HG03521 (cell line): ENCODE results near the gene SYT11.
"Not testable (repeated sequence)": the region's sequence is repeated elsewhere in the genome, so short reads cannot be mapped to it uniquely, and the experiment has no call there.

Experiments used
- ATAC-seq: cut with Tn5 transposase; IDR thresholded peaks from one replicate; pipeline ENCODE4 v1.9.1; 2021; ENCODE audit warnings: mild to moderate bottlenecking, moderate library complexity; ENCODE audit not compliant: unreplicated experiment

Gene SYT11

DNA sequence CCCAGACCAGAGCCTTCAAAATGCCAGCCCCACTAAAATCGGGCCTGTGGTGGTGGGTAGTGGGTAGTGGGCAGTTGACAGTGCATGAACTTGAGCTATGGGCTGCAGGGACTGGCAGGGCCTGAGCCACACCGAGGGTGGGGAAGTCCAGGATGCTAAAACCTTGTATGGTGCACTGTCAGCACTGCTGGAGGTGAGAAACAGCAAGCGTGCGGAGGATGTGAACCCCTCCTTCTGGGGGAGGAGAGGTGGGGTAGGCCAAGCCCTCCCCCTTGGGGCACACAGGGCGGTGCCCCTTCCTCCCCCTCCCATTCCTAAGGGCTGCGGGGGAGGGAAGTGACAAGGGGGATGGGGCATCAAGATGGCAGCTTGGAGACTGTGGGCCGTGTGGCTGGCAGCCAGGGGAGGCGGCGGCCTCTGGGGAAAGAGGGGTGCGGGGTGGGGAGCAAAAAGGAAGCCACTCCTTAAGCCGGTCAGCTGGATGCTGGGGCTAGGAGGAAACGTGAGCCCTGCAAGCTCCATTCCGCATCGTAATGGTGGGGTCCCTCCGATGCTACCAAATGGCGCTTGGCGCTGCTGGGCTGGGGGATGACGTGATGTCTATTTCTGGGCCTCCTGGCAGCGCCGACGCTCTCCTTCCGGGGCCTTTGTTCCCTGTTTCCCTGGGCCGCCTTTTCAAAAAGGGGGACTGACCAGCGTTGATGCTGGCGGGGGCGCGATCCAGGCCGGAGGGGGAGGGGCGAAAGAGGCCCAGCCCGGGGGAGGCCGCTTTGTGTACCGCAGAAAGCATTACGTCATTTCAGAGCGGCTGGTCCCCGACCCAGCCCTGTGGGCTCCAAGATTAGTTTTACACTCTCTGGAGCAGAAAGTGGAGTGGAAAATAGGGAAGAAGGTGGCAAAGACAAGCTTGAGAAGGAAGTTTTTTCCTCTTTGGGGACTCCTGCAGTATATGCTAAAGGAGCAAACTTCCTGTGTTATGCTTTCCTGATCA is 809 bp downstream of the SYT11 start:
- ATAC-seq = no peak

DNA sequence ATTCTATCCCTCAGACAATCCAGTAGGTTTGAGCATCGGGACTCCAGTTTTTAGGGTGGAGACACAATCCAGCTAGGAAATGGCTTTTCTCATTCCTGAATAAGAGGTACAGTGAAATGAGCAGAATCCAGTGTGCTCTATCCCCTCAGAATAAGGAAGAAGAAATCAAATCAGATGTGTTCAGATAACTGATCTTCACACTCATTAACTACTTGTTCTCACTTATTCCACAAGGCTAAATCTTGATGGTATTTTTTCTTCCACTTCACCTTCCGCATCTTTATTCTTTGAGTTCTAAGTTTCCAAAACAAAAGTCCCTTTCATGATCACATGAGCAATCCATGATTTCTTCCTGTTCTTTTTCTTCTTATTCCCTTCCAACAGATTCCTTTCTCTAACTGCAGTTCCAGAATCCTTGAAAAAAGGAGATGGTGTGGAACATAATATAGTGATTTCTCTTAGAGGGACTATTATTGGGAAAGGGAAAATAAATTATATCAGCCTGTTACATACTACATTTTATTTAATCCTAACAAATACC is 1.7 kb downstream of the SYT11 start:
- ATAC-seq = no peak

DNA sequence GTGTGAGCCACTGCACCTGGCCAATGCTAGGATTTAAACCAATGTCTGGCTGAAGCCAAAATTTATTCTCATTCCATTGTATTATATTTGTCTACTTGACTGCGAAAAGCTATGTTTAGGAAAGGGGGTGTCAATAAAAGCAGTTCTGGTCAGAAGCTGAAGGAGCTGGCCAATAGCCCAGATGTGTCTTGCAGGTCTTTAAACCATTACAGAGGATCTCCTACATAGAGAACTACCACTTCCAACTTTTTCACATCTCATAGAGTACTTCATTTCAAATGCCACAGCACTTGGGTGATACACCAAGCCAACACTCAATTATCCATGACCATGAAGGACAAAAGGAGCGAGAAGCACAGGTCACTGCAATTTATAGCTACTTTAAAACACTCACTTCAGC is 2.5 kb downstream of the SYT11 start:
- no peak for ATAC-seq

DNA sequence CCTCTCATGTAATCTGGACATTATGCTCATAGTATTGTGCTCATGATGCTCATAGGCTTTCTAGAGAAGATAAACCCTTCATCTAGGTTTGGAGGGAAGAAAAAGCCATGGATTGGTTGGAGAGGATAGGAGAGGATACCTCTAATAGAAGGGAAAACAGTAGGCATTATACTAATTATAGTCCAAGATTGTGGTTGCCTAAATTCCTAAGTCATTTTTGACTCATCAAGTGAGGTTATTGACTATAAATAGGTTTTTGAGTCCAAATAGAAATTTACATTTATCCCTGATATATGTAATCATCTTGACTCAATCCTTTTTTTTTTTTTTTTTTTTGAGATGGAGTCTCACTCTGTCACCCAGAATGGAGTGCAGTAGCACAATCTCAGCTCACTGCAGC is 5.0 kb downstream of the SYT11 start:
- no peak for ATAC-seq

DNA sequence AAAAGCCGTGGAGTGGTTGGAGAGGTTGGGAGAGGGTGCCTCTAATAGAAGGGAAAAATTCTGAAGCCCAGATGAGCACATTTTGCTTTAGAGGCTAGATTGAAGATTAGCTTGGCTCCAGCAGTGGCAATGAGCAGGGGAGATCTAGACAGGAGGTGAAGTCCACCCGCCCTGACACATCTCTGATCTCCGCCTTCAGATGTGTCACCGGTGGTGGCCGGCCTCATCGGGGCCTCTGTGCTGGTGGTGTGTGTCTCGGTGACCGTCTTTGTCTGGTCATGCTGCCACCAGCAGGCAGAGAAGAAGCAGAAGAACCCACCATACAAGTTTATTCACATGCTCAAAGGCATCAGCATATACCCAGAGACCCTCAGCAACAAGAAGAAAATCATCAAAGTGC is 8.4 kb downstream of the SYT11 start:
- ATAC-seq = no peak

DNA sequence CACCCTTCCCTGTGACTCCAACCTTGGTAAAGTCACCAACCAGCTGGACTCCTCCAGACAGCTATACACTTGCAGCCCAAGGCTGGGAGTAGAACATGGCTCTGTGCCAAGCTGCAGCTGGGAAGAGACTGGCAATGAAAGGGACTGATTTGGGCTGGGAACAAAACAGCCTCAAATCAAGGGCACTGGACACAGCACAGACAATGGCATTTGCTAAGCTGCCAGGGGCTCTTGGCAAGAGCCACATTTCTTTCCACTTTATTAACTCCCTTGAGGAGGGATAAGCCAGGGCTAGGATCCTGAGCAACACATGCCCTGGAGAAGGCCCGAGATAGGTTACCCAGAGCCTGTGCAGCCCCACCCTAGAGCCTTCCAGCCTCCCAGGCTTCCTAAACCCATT is 12.0 kb downstream of the SYT11 start:
- no peak for ATAC-seq

DNA sequence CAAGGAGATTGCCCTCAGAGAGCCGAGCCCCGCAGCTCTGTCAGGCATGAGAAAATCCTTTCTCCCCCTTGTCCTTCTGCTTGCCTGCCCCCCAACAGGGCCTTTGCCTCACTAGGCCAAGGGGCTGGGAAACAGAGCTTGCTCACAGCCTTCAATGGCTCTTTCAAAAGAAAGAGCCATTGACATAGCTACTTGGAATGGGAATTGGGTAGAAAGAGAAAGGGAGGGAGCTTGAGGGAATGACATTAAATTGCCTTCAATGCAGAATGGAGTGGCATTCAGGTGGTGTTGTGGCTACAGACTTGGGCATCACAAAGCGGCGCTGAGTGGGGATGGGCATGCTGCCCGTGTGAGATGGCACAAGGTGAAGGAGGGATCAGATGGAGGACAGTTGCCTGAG is 13.2 kb downstream of the SYT11 start:
- ATAC-seq = no peak

DNA sequence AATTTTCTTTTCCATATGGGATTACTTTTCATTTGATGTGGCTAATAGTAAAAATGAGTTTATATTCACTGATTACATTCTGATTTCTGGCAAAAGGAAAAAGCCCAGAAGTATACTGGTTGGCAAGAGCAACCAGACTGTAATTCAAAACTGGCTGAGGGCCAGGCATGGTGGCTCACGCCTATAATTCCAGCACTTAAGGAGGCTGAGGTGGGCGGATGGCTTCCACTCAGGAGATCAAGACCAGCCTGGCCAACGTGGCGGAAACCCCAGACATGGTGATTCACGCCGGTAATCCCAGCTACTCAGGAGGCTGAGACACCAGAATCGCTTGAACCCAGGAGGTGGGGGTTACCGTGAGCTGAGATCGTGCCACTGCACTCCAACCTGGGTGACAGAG is 14.5 kb downstream of the SYT11 start:
- ATAC-seq = no peak

DNA sequence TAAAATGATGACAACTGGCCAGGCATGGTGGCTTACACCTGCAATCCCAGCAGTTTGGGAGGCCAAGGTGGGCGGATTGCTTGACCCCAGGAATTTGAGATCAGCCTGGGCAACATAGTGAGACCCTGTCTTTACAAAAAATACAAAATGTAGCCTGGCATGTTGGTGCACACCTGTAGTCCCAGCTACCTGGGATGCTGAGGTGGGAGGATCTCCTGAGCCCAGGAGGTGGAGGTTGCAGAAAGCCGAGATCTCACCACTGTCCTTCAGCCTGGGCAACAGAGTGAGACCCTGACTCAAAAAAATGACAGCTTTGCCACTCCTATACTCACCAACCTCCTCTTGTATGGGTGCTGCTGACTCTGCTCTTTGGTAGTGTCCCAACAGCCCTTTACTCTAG is 18.6 kb downstream of the SYT11 start:
- no peak for ATAC-seq

DNA sequence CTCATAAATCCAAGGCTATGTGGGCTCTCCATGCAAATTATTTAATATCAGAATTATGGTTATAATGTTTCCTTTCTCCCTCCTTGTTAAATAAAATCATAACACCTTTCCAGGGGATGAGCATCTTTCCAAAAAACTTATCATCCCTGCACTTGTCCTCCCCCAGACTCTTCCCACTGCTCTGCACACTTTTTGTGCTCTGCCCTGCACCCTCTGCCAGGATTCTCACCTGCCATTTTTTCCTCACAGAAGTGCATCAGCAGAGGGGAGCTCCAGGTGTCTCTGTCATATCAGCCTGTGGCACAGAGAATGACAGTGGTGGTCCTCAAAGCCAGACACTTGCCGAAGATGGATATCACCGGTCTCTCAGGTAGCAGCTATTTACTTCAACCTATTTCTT is 20.9 kb downstream of the SYT11 start:
- ATAC-seq = no peak

DNA sequence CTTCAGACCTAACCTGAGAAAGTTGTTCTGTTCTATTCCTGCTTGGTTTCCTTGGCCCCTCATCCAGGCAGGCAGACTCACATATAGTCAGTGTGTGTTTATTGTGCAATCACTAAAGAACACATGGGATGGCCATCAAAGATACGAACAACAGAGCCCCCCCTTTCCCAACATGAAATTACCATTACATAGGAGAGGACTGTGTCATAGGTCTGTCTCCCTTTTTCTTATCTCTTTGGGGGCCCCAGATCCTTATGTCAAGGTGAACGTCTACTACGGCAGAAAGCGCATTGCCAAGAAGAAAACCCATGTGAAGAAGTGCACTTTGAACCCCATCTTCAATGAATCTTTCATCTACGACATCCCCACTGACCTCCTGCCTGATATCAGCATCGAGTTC is 21.6 kb downstream of the SYT11 start:
- ATAC-seq = no peak

DNA sequence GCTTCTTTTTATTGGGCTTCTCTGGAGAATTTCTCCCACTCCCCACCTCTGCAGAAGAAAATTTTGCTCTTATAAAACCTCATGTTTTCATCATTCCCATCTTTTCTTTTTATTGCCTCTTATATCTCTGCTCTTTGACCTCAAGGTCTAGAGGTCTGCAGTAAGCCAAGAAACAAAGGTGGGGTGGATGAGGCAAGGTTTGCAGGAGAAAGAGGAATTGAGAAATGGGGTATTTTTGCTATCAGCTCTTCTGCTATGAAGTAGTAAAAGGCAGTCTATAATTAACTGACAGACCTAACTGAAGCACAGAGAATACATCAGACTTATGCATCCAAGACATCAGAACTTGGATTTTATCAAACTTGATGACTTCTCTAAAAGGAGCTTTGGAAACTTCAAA is 22.9 kb downstream of the SYT11 start:
- no peak for ATAC-seq

DNA sequence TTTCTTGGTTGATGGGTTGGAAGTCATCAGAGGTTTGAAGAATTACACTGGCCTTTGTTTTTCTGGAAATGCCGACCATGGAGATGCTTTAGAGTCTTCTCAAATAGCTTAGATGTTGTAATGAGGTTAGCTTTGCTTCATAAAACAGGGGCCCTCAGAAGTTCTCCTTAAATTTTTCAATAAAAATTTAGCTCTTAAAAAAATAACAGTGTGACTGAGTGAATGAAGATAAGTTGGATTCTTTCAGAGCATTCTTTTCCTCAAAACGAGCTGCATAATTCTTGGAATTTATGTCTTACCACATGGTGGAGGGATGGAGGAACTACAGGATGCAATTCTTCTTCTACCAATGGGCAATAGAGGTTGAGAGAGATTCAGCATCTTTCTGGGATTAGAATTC is 23.4 kb downstream of the SYT11 start:
- ATAC-seq = no peak

DNA sequence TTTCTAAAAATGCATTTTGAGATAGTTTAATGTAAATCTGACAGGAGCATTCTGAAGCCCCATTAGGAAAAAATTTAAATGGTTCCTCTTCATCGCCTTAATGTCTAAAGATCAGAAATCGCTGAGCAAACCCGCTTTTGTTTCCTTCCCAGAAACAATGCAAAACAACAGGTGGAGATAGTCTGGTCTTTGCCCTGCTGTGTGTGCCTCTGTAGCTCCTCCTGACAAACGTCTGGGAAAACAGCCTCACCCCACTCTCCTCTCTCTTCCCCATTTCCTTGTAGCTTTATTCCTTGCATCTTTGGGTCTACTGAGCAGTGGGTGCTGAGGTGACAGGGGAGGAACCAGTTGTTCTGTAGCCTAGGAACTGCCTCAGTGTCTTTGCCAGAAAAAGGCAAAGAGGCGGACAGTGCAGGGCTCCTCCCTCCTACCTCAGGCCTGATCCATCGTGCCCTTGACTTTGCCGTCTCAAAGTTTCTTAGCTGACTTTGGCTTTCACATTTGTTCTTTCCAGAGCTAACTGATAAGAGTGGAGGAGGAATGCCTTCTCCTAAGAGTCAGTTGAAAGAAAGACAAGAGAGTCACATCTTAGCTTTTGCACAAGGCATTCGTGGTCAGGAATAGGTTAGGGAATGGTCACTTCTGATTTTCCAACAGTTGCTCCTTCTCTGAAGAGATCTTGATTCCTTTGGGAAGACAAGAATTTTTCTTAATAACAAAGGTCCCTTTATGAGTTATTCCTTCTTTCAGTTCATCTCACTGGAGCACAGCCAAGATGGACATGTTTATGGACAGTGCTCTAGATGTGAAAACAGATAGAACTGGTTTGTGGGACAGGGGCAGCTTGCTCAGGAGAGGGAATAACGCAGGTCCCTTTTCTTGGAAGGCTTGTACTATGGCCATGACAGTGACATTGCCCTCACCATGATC is 24.9 kb downstream of the SYT11 start:
- no peak for ATAC-seq

DNA sequence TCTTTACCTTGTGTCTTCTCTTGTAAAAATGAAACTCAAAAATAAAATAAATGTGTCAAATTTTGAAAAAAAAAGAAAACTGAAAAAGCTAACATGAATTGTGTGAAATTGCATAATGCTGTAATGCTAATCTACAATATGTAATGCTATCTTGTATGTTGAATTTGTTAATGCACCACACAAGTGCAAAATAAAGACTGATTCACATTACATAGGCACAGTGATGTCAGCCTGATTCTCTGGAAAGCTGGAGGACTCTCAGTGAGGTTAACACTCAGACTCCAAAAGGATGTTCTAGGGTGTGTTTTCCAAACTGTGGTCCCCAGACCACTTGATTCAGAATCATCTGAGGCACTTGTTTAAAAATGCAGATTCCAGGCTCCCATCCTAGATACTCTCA is 25.6 kb downstream of the SYT11 start:
- no peak for ATAC-seq

DNA sequence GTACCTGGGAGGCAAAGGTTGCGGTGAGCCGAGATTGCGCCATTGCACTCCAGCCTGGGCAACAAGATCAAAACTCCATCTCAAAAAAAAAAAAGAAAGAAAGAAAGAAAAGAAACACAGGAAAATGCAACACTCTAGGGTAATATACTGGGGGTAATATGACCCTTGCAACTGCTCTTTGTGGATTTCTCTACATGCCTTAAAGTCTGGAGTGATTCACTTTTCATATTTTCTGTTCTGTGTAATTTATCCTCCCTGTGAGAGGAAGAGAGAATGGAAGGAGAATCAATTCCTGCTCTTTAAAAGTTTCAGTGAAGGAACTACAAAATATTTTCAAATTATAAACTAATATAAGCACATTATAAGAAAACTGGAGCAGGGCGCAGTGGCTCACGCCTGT is 29.1 kb downstream of the SYT11 start:
- no peak for ATAC-seq

DNA sequence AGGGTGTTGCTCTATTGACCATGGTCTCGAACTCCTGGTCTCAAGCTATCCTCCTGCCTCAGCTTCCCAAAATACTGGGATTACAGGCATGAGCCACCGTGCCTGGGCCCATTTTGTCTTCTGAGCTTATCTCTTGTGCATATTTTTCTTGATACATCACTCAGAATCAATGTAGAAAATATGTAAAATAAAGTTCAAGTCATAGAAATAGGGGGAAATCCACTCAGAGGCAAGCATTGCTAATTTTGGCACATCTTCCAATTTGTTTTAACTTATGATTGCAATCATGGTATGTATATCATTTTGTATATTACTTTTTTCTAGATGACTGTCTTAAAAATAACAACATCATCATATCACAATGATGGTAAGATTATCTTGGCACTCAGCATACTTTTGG is 30.2 kb downstream of the SYT11 start:
- ATAC-seq = no peak

DNA sequence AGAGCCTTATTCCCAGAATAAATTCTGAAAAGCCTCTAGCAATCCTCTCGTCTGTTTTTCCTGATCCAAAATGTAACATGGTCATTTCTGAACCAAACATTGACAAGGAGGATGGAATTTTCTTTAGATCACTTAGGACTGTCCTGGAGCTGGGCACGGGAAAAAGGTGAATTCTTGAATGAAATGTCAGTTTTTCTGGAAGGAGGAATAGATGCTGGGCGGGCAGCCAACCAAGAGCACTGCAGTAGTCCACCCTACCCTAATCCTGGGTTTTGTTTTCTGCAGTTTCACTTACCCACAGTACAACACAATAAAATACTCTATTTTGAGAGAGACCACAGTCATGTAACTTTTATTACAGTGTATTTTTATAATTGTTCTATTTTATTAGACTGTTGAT is 30.9 kb downstream of the SYT11 start:
- no peak for ATAC-seq

DNA sequence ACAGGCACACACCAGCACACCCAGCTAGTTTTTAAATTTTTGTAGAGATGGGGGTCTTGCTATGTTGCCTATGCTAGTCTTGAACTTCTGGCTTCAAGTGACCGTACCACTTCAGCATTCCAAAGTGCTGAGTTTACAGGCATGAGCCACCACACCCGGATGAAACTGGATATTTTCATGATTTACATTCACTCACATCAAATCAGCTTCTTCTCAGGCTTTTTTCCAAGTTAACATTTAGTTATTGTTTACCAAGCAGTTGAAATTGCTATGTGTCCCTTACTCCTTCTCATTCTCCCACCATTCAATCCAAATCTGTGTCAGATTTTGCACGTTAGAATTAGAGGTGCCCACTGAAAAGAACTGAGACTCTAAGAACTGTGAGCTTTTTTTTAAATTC is 33.4 kb downstream of the SYT11 start:
- no peak for ATAC-seq

DNA sequence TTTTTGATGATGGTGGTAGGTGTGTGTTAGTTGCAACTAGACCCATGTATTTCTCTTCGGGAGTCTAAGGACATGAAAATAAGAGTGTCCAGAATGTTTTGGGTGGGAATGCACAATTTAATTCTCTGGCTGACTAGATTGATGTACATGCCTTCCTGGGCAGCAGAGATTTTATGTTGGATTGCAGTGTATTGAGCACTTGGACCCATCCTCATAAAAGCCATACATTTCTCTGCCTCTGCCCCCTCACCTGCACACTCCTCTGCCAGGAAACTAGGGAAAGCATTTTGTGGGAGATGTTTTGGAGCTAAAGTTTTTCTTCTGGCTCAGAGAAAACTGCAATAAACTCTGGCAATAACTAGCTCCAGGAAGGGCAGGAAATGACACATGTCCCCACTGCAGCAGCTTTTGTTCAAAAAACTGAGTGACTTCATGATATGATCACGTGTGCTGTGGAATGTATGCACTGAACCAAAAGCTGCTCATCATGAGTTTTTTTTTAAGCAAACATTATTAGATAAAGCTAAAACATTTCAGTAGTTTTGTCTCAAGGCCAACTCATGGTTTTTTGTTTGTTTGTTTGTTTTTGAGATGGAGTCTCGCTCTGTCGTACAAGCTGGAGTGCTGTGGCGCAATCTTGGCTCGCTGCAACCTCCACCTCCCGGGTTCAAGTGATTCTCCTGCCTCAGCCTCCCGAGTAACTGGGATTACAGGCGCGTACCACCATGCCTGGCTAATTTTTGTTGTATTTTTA is 34.2 kb downstream of the SYT11 start:
- ATAC-seq = no peak

DNA sequence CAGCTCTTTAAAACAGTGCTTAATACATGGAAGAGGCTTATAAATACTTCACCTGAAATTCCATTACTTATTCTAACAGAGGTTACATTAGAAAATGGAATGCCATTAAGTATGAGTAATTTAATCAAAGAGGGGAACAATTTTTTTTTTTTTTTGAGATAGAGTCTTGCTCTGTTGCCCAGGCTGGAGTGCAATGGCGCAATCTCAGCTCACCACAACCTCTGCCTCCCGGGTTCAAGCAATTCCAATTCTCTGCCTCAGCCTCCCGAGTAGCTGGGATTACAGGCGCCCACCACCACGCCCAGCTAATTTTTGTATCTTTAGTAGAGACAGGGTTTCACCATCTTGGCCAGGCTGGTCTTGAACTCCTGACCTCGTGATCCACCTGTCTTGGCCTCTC is 36.2 kb downstream of the SYT11 start:
- ATAC-seq = not testable (repeated sequence)
